Measurements from ENCODE around the gene PEX26.
A peak's percentile ranks its signal among the peaks of the same experiment; 100 is the strongest.
"Not testable (repeated sequence)": the region's sequence is repeated elsewhere in the genome, so short reads cannot be mapped to it uniquely, and the experiment has no call there.

PEX26 gene

GRCh38 chr22:18119409-18120110 is 41.8 kb downstream of the PEX26 start:
- peak; percentile 17 for DNase-seq (ENCODE audit: low read depth)

- DNase-seq (ENCODE audit: low read depth): no peak
Observed at GRCh38 chr22:18120857-18121256, 43.1 kb downstream of the PEX26 start.

GRCh38 chr22:18121506-18121905 is 43.7 kb downstream of the PEX26 start:
- DNase-seq (ENCODE audit: low read depth): no peak

GRCh38 chr22:18121954-18122554 is 44.3 kb downstream of the PEX26 start:
- DNase-seq (ENCODE audit: low read depth): no peak

GRCh38 chr22:18123476-18124025 is 45.8 kb downstream of the PEX26 start:
- DNase-seq (ENCODE audit: low read depth): not testable (repeated sequence)

GRCh38 chr22:18126606-18127005 is 48.8 kb downstream of the PEX26 start:
- no peak for DNase-seq (ENCODE audit: low read depth)

- DNase-seq (ENCODE audit: low read depth): no peak
Observed at GRCh38 chr22:18130018-18130417, 52.2 kb downstream of the PEX26 start.

- DNase-seq (ENCODE audit: low read depth): no peak
Observed at GRCh38 chr22:18130699-18131429, 53.1 kb downstream of the PEX26 start.

- DNase-seq (ENCODE audit: low read depth): no peak
Observed at GRCh38 chr22:18133452-18133851, 55.7 kb downstream of the PEX26 start.

- DNase-seq (ENCODE audit: low read depth): no peak
Observed at GRCh38 chr22:18136563-18137320, 59.0 kb downstream of the PEX26 start.

GRCh38 chr22:18141004-18141403 is 63.2 kb downstream of the PEX26 start:
- DNase-seq (ENCODE audit: low read depth): not testable (repeated sequence)

- no peak for DNase-seq (ENCODE audit: low read depth)
Observed at GRCh38 chr22:18144105-18144504, 66.3 kb downstream of the PEX26 start.

- no peak for DNase-seq (ENCODE audit: low read depth)
Observed at GRCh38 chr22:18145676-18146388, 68.0 kb downstream of the PEX26 start.

GRCh38 chr22:18146389-18146753 is 68.6 kb downstream of the PEX26 start:
- no peak for DNase-seq (ENCODE audit: low read depth)

GRCh38 chr22:18147791-18148190 is 70.0 kb downstream of the PEX26 start:
- no peak for DNase-seq (ENCODE audit: low read depth)

- no peak for DNase-seq (ENCODE audit: low read depth)
Observed at GRCh38 chr22:18148293-18148965, 70.6 kb downstream of the PEX26 start.

- DNase-seq (ENCODE audit: low read depth): no peak
Observed at GRCh38 chr22:18152519-18152918, 74.7 kb downstream of the PEX26 start.

- no peak for DNase-seq (ENCODE audit: low read depth)
Observed at GRCh38 chr22:18154821-18155390, 77.1 kb downstream of the PEX26 start.

Measured in EH (cell line).